GM21717 (cell line): ENCODE data around the gene BLOC1S2.
"Not testable (repeated sequence)": the region's sequence is repeated elsewhere in the genome, so short reads cannot be mapped to it uniquely, and the experiment has no call there.

Source experiments
- ATAC-seq: cut with Tn5 transposase; IDR thresholded peaks from one replicate; pipeline ENCODE4 v1.9.1; 2021; ENCODE audit warnings: mild to moderate bottlenecking, moderate library complexity; ENCODE audit not compliant: unreplicated experiment

The BLOC1S2 gene

GRCh38 chr10:100286051-100287033, at the start of gene BLOC1S2:
BLOC1S2 (minus strand) TSS chr10:100286680; CDS start chr10:100286659, 21 bp downstream.
- peak; percentile 75 for ATAC-seq

DNA sequence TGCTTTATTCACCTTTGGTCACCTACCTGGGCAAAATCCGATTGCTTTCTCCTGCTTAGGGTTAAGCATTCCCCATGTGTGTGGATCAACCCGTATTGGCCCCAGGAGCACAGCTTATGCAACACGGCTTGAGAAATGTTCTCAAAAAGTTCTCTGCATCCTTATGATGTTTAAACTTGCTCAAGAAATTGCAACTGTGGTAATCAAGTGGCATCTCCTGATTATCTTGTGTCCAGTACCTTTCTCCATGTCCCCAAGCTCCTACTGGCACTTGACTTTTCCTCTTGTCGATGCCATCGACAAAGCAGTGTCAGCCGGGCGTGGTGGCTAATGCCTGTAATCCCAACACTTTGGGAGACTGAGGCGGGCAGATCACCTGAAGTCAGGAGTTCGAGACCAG, 48.3 kb upstream of the BLOC1S2 start:
- ATAC-seq, result no peak

DNA sequence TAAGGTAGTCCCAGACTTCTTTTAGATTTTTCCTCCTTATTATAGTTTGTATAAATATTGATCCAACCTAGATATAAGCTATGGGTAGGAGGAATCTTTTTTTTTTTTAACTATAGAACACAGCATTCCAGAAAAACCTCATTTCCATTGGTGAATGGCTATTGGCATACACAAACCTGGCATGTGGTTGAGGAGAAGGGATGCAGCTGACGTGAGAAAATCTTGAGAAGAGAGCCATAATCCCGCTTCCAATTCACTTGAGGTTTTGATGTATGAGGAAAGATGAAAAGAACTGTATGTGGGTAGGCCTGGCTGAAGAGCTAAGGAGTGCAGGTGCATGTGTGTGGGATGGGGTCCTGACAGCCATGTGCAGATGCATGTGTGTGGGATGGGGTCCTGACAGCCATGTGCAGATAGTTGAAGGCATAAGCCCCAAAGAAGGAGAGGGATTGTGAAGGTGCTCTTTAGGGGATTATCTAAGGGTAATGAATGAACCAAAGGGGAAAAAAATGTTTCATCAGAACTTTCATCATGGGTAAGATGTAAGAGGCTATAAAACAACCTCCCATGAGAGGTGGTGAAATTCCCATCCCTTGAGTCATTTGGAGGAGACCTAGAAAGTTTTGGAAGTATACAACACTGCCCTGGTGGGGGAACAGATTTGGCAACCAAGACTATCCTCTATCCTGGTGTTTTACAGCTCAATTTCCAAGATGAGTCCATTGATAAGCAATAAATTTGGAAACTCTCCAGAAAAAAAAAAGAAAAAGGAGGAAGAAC, 47.4 kb upstream of the BLOC1S2 start:
- no peak for ATAC-seq

DNA sequence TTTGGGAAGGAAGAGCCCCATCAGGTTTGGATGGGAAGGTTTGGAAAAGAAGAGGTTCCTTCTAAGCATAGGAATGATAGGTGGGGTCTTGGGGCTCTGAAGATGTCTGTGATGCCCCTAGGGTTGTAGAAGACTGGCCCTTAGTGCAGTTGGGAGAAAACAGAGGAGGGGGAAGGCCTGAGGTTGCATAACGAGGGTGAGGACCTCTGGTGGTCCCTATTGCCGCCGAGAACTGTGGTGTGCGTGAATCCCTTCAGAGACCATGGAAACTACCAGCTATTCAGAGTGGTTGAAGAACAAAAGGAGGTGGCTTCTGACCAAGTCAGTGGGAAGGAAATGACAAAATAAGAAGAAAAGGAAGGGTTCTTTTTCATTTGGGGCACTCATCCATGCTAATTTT, 46.6 kb upstream of the BLOC1S2 start:
- ATAC-seq, result no peak

DNA sequence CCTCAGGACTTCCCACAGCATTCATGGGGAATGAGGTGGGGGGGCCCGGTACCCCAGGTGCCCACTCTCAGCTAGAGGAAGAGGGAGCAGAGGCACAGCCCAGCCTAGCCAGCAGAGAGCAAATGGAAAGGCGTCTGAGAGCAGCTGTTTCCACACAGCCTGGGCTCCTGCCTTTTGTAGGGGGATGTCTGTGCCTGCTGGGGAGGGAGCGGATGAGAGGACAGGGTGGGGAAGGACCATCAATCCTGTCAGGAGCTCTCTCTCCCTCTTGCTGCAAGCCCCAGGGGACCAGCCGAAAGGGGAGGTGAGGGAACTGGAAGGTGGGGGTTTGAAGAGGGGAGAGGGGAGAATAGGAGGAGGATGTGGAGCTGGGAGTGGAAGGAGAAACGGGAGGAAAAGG, 43.6 kb upstream of the BLOC1S2 start, which contains the start of gene PKD2L1:
Gene PKD2L1 (minus strand): TSS at position 150 of the 400 bp plus-strand sequence. CDS start 125 bp downstream, at position 25.
- no peak for ATAC-seq

DNA sequence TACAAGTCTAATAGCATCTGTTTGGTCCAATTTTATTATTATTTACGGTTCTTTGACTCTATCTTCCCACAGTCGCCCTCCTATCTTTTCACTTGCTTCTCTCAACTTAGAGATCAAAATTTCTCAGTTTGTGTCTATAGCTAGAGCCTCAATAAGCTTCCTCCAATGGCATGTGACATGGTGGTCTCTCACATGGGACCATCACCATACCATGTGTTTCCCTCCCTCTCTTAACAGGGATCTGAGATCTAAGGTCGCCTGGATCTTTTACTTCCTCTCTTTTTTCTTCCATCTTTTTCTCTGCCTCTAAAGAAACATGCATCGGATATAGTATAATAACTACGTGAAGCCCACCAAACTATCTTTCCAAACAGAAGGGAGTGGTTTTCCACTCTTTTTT, 41.7 kb upstream of the BLOC1S2 start:
- no peak for ATAC-seq

DNA sequence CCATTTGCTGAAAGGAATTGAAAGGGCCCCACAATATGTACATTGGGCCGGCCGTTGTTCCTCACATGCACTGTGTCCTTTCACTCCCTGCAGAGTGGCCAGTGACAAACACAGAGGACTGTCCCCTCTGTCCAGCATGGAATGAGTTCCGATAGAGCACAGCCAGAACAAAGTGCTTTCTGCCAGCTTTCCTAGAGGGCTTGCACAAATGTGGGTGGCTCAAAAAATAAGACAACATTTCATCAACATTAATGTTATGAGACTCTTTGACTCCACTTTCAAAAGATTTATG, 41.2 kb upstream of the BLOC1S2 start:
- no peak for ATAC-seq

GRCh38 chr10:100327007-100327717, 40.7 kb upstream of the BLOC1S2 start:
- ATAC-seq, result peak; percentile 95

DNA sequence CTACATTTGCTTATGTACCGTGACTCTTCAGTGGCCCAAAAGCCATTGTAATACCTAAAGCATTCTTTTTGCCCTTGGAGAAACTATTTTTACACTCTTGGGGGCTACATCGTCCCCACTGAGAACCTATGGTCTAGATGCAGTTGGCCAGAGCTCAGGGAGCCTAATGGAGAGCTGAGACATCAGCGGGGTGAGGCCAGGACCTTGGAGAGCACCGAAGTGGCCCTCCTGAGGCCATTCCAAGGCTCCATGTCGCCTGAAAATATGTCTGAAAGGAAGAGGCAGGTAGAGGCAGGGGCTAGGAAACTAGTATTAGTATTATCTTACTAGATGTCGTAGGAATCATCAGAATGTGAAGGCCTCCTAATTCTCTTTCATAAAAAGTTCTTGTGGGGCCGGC, 38.7 kb upstream of the BLOC1S2 start:
- no peak for ATAC-seq

DNA sequence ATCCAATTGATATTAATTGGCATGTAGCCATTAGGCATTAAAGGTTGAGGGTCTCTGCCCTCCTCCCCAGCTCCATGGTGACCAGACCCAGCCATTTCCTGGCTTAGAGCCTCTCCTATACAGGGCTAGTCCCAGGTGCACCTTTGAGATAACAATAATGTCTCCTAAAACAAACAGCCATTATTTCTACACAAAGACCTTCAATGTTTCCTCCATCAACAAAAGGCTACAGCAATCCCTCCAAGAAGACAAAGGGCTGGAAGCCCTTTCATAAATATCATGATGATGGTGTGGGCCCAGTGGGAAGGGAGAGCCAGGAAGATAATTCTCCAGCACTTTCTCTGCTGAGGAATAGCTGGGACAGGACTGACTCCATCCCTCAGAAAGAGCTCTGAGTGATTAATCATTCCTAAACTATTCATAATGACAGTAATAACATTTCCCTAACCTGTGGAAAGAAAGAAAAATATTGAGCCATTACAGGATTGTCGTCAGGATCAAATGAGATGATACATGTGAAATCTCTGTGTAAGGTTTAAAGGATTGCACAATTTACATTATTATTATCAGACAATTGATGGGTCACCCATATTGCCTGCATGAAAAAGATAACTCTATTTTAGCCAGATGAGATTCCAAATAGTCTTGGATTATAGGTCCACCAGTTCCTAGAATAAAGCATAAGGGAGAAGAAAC, 33.4 kb upstream of the BLOC1S2 start:
- ATAC-seq, result no peak

DNA sequence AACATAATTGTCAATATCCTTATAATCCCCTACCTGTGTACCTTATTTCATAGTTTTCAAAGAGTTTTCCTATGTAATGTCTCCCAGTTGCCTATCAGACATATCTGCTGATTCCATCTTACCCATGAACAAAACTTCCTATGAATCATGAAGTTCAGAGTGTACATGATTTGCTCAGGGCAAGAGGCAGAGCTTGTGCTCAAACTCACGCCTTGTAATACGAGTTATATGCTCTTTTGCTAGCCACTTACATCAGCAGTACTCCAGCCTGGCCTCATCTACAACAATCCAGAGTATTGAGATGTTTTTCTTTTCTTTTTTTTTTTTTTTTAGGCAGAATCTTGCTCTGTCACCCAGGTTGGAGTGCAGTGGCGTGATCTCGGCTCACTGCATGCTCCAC, 31.7 kb upstream of the BLOC1S2 start:
- no peak for ATAC-seq

- ATAC-seq, result no peak
Observed at GRCh38 chr10:100315615-100316014, 29.1 kb upstream of the BLOC1S2 start.

- no peak for ATAC-seq
Observed at GRCh38 chr10:100311298-100311697, 24.8 kb upstream of the BLOC1S2 start.

DNA sequence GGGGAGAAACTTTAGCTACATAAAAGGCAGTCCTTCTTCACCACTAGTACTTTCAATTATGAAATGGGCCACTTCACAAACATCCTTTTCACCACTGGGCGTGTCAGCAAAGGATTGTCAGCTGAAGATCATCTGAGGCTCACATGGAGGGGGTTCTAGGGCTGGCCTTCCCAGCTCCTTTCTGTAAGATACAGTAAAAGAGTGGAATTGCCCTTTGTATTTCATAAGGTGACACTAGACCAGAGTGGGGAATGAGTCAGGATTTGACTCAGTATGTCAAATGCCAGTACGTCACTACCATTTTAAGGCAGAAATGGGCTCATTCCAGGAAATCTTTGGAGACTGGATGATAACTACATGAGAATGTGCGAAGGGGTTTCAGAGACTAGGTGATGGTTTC, 21.2 kb upstream of the BLOC1S2 start:
- no peak for ATAC-seq

GRCh38 chr10:100306861-100307260, 20.4 kb upstream of the BLOC1S2 start:
- no peak for ATAC-seq

GRCh38 chr10:100304414-100304813, 17.9 kb upstream of the BLOC1S2 start:
- ATAC-seq, result no peak

DNA sequence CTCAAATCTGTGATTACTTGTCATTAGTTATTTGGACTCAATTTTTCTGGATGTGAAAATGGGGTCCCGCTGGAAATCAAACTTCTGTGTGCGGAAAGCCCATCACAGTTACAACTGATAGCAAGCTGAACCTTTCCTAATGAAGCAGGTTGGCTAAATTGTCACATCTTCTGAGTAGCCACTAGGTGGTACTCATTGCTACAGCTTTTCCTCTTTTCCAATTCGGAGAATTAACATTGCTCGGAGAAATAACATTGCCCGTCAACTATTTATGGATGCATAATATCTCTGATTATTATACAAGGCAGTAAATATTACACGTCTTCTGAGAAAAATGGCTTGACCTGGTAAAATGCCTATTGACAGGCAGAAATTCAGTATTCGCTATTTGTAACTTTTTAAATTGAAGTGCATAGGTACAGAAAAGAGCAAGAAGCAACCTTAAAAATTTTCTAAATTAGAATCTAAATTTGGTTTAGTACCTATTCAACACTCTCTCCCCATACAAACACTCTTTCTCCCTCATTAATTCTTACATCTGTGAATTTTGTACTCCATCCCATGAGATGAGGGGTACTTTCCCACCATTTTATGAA, 17.3 kb upstream of the BLOC1S2 start:
- ATAC-seq, result no peak

GRCh38 chr10:100301123-100301522, 14.6 kb upstream of the BLOC1S2 start:
- not testable (repeated sequence) for ATAC-seq

- ATAC-seq, result no peak
Observed at GRCh38 chr10:100297242-100297641, 10.8 kb upstream of the BLOC1S2 start.

DNA sequence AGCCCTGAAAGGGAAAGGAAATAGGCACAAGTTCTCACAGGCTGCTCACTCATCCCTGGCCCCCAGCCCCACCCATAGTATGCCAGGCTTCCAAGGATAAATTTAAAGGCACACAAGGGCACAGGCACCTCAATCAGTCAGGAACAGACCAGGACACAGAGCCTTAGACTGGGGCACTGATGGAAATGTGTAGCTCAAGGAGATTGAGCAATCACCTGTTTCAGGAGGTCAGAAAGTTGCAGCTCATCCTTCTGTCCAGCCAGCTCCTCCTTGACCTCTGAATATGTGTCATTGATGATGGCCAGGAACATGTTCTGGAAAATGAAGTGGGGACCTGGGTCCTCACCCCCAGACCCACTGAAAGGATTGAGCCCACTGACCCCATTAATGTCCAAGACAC, 6.6 kb upstream of the BLOC1S2 start:
- ATAC-seq, result no peak
